ENCODE data around the gene WNT4.

Gene WNT4

DNA sequence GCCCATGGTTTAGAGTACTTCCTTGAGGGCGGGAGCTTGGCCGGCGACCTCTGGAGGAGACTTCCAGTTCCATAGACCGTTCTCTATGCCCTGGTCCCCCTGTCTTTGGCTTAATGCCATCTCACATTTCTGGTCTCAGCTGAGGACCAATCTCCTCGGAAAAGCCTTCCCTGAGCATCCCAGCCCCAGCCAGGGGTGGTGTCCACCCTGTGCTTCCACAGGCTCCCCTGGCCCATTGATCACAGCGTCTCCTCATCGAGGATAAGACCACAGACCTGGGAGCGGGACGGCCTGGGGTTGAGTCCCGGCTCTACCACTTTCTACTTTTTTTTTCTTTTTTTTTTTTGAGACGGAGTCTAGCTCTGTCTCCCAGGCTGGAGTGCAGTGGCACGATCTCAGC, 14.5 kb downstream of the WNT4 start:
- DNase-seq, result no peak

DNA sequence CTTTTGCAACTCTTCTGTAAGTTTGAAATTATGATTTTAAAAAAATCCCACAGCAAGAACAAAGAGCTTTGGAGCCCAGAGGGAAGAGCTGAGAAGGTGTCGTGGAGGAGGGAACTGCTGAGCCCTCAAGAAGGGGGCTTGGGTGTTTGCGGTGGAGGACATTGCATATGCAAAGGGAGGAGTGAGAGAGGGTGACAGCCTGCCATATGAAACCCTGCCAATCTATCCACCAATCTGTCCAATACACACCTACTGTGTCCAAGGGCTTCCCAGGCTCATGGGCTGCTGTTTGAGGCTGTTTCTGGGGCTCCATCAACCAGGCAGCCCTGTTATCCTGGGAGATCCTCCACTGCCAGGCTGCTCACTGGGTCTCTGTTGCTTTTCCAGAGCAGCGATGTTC, 15.2 kb downstream of the WNT4 start:
- no peak for DNase-seq

- no peak for DNase-seq
Measured at GRCh38 chr1:22127248-22127647, 15.6 kb downstream of the WNT4 start.

DNA sequence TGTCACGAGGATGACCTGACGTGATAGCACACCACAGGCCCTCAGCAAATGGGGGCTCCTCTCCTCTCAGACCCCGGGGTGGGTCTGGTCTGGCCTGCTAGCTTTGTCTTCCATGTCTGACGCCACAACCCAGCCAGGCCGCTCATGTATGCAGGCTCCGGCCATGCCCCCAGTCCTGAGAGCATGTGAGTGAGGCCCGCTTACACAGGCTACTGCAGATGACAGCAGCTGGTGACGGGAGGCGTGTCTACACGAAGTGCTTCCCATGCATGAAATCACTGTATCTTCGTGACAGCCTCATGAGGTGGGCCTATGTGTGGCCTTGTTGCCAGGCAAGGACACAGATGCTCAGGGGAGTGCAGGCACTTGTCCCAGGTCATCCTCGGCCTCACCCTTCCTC, 16.4 kb downstream of the WNT4 start:
- no peak for DNase-seq

DNA sequence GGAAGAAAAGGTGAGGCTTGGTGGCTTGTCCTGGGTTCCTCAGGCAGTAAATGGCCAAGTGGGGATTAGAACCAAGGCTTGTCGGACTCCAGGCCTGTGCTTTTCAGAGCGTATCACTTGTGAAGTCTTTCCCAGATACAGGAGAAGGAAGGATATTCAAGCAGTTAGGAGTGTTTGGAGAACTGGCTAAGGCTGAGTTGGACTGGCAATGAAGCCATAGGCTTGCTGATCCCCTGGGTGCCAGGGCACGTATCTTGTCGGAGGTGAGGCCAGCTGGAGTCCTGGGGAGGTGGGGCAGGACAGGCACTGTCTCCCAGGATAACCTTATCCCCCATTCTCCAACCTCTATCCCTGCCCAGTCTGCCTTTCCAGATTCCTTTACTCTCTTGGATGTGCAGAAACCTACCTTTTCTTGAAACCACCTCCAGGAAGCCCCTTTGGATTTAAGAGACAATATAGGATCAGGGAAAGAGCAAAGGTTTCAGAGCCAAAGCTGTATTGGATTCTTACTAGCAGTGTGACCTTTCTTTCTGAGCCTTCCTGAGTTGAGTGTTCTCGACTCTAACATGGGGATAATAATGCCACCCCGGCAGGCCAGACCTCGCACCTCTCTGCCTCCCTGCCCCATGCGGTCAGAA, 18.2 kb downstream of the WNT4 start:
- no peak for DNase-seq

GRCh38 chr1:22123901-22124404, 18.9 kb downstream of the WNT4 start:
- DNase-seq, result no peak

DNA sequence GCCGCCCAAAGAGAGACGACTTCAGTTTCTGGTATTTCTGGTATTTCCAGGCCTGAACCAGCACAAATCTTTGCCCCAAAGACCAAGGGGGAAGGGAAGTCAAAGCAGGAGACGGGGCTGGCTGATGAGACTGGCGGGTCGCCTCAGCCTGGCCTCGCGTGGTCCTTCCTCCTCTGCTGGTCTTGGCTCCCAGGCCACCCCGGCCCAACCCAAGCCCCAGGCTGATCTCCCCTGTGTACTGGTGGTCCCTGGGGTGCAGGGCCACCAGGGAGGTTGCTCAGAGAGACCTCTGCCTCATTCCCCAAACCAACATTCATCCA, 19.9 kb downstream of the WNT4 start:
- no peak for DNase-seq

DNA sequence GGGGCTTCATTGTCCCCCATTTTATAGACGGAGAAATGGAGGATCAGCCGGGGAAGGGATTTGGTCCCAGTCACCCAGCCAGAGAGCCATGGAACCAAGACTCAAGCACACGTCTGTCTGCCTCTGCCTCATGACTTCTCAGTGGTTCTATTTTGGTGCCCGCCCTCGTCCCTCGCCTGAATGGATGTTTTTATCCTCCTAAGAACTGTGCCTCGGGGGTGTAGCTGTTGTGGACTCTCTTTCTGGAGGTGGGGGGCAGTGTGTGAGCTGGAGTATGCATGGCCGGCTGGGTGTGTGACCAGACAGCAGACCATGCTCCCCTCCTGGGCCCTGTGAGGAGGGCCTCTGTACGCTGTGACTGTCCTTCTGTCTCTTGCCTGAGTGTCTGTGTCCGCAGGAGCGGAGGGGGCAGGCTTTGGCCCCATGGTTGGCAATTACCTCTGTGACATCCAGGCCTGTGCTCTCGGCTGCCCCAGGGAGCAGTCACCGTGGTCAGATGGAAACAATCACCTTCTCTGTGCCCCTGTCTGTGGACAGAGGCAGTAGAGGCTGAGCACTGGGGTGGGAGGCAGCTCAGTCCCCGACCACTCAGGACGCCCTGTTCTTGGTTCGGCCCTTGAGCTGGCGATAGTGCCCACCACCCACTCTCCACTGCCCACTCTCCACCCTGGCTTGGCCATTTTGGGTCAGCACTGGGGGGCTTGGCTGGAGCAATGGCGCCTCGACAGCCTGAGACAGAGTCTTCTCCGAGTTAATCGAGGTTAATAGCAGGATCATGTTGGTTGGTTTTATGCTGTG, 20.4 kb downstream of the WNT4 start:
- DNase-seq, result no peak

DNA sequence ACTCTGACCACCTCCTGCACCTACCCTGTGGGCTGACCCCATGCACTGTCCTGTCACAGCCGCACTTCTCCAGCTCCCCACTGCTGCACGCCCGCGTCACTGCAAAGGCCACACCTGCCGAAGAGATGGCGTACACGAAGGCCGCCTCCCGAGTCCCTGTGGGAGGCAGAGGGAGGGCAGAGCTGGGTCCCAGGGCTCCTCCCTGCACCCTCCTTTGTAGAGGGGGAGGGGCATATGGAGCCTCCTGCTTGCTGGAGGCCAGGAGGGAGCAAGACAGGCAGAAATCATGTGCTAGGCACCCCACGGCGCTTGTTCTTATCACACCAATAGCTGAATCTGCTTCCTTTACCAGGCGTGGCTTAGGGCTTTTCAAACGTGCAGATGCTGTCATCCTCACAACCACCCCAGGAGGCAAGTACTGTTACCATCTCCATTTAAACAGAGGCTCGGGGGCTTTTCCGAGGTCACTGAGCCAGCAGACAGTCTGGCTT, 21.4 kb downstream of the WNT4 start:
- no peak for DNase-seq

- DNase-seq, result no peak
Measured at GRCh38 chr1:22120469-22120790, 22.5 kb downstream of the WNT4 start.

DNA sequence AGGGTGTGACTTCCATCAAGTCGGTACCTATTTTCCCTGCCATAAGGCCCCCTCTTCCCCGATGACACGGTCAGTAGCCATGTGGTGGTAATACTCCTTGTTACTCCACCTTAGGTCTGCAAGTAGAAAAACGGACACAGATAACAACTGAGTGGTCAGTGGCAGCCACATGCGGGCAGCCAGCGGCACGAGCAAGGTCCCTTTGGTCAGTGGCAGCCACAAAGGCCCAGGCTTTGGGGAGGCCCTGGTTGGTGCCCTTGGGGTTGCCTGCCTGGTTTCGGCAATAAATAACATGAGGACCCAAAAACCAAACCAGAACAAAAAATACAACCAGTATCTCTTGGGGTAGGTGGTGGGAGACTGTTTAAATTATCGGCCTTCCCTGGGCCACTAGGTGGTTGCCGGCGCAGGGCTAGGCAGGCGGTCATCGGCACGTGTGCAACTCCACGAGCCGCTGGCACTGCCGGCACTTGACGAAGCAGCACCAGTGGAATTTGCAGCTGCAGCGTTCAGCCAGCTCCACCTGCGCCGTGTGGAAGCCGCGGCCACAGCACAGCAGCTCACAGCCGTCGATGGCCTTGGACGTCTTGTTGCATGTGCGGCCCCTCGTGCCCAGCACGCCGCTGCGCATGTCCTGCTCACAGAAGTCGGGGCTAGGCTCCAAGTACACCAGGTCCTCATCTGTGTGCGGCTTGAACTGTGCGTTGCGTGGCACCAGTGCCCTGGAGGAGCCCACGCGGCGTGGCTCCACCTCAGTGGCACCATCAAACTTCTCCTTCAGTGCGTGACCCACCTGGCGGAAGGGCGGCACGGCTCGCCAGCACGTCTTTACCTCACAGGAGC, 23.1 kb downstream of the WNT4 start:
- no peak for DNase-seq

DNA sequence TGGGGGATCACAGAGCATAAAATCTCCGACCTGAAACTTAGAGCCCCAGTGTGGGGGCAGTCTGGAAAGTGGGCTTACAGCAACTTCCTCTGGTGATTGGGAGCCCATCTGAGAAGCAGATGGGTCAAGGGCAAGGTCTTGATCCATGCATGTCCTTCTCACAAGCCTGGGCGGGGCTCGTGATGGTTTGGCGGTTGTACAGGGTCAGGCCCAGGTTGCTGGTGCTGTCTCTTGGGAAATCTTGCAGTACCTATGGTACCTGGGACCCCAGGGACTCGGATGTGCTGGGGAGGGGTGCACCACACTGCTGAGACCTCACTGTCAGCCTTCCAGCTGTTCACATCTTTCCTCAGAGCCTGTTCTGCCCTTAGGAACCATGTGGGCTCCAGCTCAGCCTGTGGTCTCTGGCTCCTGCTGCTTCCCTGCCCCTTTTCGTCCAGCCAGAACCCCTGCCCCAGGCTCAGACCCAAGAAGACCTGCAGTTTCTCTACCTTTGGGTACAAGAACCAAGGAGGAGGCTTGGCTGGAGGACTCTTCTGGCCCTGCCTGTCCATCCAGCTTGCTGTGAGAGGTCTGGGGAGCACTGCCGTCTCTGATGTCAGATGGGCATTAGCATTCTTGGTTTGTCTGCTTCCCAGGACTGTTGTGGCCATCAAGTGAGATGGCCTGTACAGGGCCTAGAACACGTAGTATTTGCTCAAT, 24.5 kb downstream of the WNT4 start:
- no peak for DNase-seq

- no peak for DNase-seq
Measured at GRCh38 chr1:22117851-22118250, 25.0 kb downstream of the WNT4 start.

- no peak for DNase-seq
Measured at GRCh38 chr1:22117238-22117637, 25.7 kb downstream of the WNT4 start.

- DNase-seq, result no peak
Measured at GRCh38 chr1:22115286-22115685, 27.6 kb downstream of the WNT4 start.

GRCh38 chr1:22114083-22115012, 28.5 kb downstream of the WNT4 start:
- no peak for DNase-seq

- no peak for DNase-seq
Measured at GRCh38 chr1:22112554-22112953, 30.3 kb downstream of the WNT4 start.

DNA sequence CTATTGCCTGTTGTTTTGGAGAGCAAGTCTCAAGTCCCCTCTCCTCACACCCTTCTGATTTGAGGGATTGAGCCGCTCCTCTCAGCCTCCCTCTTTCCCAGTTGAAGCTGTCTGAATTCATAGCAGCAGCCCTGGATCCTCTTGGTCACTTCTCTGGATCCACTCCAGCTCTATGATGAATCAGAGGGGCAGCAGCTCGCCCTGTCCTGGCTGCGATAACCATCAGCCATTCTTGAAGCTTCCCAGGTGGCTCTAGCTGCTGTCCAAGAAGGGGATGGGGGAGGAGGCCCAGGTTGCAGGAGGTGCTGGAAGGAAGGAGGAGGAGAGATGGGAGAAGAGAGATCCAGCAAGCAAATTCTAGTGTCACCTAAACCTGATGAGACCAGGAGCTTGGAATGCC, 31.3 kb downstream of the WNT4 start:
- no peak for DNase-seq

DNA sequence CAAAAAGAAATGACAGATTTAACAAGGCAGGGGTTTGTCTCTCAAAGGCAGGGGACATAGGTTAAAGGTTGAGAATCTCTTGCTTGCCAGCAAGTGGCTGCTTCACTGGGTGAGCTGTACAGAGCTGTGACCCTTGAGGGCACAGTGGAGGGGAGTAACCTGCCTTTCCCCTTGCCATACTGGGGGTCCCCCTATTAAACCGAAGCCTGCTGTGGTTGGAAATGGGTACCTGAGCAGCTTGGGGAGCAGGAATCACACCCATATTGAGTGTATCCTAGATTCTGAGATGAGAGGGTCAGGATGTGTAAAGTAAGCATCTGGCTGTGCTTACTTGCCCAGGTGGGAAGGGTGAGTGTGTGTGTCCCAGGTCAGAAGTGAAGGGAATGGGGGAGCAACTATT, 31.8 kb downstream of the WNT4 start:
- no peak for DNase-seq

- no peak for DNase-seq
Measured at GRCh38 chr1:22110016-22110415, 32.9 kb downstream of the WNT4 start.

DNA sequence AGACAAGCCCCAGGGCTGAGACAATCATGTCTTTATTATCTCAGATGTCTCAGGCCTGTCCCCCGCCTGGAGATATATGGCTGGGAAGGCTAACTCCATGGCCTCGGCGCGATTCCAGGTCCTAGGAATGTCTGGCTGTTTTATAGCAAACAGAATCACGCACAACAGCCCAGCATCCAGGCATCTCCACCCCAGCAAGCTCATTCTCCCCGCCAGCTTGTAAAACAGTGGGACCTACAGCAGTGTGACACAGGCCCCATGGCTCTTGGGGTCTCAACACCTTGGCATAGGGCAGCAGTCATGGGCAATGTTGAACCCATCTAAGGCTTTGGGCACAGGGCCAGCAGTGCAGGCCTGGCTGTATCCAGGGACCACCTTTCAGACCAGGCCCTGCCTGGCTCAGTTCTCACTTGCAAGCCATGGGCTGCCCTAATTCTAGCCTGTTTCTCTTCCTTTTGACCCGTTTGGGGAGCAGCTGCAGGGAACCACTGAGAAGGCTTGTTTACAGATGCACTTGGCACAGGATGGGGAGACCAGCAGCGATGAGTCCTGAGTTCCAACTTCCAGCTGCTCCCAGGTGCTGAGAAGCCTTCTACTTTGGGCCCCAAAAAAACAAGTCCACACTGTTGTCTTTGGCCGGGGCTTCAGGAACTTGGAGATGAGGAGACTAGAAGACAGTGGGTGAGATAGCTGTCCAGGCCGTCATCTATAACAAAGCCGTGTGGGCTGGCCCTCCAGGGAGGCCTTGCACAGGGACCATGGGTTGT, 34.4 kb downstream of the WNT4 start:
- DNase-seq, result no peak
